DMS79 (cell line): Measurements from ENCODE around the gene PDE8A.
A peak's percentile ranks its signal among the peaks of the same experiment; 100 is the strongest.

Experiments used
- DNase-seq: peaks from one replicate; lab custom pipeline; 2025; lab: John Stamatoyannopoulos, UW

The PDE8A gene

DNA sequence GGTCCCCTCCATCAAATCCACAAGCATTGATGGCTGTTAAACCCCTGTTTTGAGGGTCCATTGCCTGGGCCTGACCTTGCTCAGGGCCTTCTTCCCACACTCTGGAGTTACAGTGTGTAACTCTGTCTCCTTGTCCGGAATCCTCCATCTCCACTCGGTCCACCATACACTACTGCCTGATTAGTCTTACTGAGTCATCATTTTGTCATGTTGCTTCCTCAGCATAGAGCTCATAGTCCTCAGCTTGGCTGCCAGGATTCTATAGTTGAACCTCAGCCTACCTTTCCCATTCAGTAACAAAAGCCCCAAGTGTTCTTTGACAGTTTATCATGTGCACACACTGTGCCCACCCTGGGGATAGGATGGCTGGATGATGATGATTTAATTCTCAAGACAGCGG is 113.0 kb downstream of the PDE8A start:
- DNase-seq, result no peak

GRCh38 chr15:85095566-85095965 is 113.9 kb downstream of the PDE8A start:
- DNase-seq, result no peak

- no peak for DNase-seq
Observed at GRCh38 chr15:85097250-85097649, 115.6 kb downstream of the PDE8A start.

DNA sequence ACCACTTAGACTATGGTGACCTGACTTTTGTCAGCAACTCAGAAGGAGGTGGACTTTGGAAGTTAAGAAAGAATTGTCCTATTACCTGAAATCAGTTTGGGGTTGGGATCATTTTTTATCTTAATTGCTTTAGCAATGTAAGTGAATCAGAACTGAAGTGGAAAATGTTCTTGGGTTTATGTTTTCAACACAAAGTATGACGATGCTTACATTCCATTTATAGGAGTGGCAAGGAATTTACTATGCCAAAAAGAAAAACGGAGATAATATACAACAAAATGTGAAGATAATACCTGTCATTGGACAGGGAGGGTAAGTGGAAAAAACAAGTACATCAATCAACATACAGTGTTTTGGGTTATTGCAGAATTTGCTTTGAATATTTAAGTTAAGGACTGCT is 116.1 kb downstream of the PDE8A start:
- DNase-seq, result no peak

DNA sequence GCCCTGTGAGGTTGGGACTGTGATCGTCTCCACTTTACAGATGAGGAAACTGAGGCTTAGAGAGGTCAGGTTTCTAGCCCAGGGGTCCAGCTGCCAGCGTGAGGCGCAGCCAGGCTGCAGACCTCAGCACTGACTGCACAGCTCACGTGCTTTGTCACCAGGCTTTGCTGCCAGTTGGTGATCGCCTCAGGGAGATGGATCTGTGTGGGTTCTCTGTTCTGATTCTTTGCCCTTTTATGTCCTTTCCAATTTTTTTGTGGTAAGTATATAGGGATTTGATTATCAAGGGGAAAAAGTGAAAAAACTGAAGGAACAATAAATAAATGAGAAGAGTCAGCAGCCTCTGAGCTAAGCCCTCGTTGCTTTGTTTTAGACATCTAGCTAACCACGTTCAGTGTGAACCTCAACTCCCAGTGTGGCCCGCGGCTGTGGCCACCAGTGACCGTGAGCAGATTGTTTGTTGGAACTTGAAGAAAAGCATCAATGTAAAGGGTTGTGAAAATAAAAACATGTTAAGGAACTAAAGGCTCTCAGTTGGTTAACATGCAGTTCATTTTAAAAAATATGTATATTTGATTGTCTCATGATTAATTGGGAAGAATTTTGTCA is 117.6 kb downstream of the PDE8A start:
- DNase-seq, result no peak

DNA sequence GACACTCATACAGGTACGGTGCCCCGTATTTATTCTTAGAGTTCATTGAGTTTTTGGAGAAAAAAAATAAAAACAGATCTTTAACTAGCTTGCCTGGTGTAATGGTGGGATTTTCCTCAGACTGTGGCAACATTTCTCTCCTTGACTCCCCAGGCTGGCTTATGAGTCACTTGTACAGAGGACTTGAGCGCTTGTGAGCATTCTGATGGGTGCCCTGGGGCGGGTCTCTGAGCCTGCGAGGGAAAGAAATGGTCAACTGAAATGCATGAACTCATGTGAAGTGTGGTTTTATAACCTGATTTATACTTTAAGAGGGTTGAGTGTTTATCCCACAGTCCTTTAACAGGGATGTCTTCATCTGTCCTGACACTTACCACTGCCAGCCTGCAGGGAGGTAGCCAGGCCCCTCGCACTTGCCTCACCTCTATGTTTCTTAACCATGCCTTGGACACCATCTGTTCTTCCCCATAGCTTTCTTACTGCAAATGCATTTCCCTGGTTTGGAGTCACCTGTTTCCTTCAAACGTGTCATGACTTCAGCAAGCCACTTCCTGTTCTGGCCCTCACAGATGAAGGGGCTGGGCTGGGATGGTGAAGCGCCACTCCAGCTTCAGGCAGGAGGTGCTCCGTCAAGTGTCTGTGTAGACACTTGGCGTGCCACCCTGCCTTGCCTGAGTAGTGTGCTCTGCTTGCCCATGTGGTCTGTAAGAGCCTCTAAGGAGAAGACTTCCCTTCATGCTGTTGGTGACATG is 118.7 kb downstream of the PDE8A start:
- DNase-seq, result peak; percentile 88

GRCh38 chr15:85104584-85104983 is 122.9 kb downstream of the PDE8A start:
- DNase-seq, result no peak

DNA sequence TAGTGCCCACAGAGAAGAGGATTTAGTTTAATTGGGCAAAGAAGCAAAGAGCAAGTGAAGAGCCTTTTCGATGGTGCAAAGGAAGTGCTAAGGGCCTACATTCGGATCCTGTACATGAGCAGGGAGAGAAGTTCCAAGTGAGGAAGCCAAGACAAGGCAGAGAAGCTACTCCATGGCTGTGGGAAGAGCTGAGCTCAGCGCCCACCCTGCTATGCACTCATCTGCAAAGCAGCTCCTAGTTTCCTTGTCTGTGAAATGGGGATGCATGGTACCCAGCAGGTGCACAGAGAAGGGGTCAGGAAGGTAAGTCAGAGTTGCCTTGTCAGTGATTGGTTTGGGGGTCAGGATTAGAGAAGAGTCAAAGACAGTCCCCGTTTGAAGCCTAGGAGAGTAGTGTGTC is 126.5 kb downstream of the PDE8A start:
- no peak for DNase-seq

- no peak for DNase-seq
Observed at GRCh38 chr15:85109333-85109732, 127.7 kb downstream of the PDE8A start.

- no peak for DNase-seq
Observed at GRCh38 chr15:85112997-85113396, 131.3 kb downstream of the PDE8A start.

GRCh38 chr15:85114886-85115285 is 133.2 kb downstream of the PDE8A start:
- DNase-seq, result no peak

- no peak for DNase-seq
Observed at GRCh38 chr15:85116066-85116465, 134.4 kb downstream of the PDE8A start.

DNA sequence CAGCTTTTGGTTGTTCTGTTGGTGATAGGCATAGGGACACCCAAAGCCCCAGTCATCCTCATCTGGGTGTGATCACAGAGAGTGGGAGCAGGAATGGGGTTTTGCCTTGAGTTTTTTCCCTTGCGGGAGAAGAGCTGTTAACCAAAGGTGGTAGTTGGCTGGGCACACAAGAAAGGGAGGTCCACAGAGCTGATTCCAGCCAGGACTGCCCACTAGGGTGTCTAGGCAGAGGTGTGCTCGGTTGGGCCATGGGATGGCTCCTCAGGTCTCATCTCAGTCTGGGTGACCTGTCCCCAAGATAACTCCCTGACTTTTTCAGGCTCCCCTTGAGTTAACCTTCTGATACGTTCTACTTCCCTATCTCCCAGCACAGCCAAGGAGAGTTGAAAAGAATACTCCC is 134.8 kb downstream of the PDE8A start:
- no peak for DNase-seq

GRCh38 chr15:85116925-85117646 is 135.4 kb downstream of the PDE8A start:
- DNase-seq, result no peak

GRCh38 chr15:85118173-85118572 is 136.5 kb downstream of the PDE8A start:
- DNase-seq, result no peak

DNA sequence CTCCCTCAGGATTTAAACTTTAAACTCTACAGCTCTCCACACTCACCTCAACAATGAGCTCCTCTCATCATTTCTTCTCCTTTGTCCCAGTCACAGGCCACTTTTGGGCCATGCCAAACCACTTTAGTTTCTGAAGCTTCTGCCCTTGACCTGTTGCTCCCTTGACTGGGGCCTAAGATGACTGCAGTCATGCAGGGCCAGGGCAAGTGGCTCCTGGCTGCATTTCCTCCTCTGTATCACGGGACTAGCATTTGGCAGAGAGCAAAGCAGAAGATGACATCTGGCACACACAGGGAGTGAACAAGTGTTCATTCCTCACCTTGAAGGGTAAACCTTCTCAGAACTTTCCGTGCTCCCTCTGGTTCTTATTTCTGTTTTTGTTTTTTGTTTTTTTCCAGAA is 136.9 kb downstream of the PDE8A start:
- DNase-seq, result no peak

DNA sequence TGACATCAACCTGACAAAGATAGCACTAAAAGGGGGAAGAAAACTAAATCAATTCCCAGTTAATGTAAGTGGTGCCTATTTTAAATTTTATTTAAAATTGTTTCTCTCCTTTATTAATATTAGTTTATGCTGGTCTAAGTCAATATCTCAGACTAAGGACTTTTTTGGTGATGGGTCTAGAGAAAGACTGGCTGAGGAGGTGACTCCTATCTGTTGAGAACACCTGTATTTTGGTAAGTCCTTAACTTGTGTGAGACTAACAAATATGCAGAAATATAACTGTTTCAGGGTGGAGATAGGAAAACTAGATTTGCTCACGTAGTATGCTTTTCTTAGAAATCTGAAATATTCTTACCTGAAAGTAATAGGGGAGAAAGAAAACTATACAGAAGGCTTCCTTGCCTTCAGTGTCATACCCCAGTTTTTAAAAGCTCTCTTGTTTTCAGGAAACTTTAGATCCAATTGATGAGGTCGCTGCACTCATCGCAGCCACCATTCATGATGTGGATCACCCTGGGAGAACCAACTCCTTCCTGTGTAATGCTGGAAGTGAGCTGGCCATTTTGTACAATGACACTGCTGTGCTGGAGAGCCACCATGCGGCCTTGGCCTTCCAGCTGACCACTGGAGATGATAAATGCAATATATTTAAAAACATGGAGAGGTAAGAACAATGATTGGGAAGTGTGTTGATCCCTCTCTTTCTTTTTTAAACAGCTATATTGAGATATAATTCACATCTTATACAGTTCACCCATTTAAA is 138.9 kb downstream of the PDE8A start:
- DNase-seq, result no peak

DNA sequence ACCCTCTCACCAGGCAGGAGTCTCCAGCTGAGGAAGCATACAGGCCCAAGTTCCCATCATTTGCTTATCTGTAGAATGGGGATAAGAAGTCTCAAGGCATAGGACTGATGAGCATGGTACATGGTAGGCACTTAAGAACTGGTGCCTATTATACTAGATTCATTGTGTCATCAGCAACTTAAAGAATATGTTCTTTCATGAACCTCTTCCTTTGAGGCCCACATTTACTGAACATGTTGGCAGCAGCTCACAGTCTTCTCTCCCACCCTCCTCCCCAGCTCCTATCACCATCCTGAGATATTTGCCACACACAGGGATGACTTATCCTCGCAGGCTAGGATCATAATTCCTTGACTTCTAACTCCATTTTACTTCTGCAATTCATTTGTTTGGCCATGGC is 142.5 kb downstream of the PDE8A start:
- DNase-seq, result no peak

GRCh38 chr15:85125056-85125661 is 143.5 kb downstream of the PDE8A start:
- DNase-seq, result no peak

DNA sequence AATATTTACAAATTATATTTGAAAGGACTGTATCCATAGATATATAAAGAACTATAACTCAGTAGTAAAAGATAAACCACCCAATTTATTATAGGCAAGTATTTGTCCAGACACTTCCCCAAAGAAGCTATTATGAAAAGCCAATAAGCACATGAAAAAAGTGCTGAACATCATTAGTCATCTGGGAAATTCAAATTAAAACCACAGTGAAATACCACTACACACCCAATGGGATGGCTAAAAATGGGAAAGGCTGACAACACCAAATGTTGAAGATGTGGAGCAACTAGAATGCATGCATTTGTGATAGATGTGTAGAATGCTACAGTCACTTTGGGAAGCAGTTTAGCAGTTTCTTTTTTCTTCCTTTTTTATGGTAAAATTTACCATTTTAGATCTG is 147.0 kb downstream of the PDE8A start:
- DNase-seq, result no peak

DNA sequence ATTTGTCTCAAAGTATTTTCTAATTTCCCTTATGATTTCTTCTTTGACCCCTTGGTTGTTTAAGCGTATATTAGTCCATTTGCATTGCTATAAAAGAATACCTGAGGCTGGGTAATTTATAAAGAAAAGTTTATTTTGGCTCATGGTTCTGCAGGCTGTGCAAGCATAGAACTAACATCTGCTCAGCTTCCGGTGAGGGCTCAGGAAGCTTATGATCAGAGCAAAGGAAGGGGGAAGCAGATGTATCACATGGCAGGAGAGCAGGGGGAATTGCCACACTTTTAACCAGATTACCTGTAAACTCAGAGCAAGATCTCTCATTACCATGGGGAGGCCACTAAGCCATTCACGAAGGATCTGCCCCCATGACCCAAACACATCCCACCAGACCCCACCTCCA is 148.2 kb downstream of the PDE8A start:
- no peak for DNase-seq

GRCh38 chr15:85131915-85132314 is 150.3 kb downstream of the PDE8A start:
- DNase-seq, result no peak
